DOHH2 (cell line): Measurements from ENCODE around the gene VARS2.

ENCODE experiments used
- CTCF ChIP-seq: fragments of 200-600 bp; sonication (generic); IDR thresholded peaks from one replicate; pipeline ENCODE4 v1.5.1; 2014; ENCODE audit warnings: antibody characterized with exemption, mild to moderate bottlenecking, low read depth, low read length; ENCODE audit not compliant: poor library complexity, severe bottlenecking
- EZH2phosphoT487 ChIP-seq: fragments of 200-600 bp; sonication (generic); IDR thresholded peaks from 2 replicates; pipeline ENCODE4 v1.6.1; 2017; ENCODE audit warnings: borderline replicate concordance, mild to moderate bottlenecking, antibody characterized with exemption, low read length, moderate library complexity, mixed read lengths

GRCh38 chr6:30930506-30930905 lies 16.5 kb downstream of the VARS2 start:
- TF ChIP-seq CTCF (no peak), EZH2phosphoT487 (no peak)
